CD4-positive, alpha-beta T cell (primary cell): ENCODE measurements around the gene POP4. TPM values are rescaled to one million over a fixed set of nuclear protein-coding genes. Genes with fewer than 3 reads are reported as not detected.

Source experiments
- ATAC-seq: fragments of 200-7000 bp; cut with Tn5 transposase; one replicate; pipeline ENCODE4 v1.10.0; 2022; ENCODE audit warnings: mild to moderate bottlenecking; ENCODE audit not compliant: poor library complexity
- CTCF ChIA-PET: fragments of 350-600 bp; sonication (Branson Sonifier 250); formaldehyde crosslinking; loops from one replicate; lab custom pipeline; 2021; ENCODE audit warnings: antibody characterized with exemption, inconsistent platforms; lab: Charles Lee
- POLR2A ChIA-PET: fragments of 350-600 bp; sonication (Branson Sonifier 250); formaldehyde crosslinking; loops from one replicate; lab custom pipeline; 2021; ENCODE audit warnings: antibody characterized with exemption, inconsistent platforms; lab: Charles Lee
- DNase-seq, 14 experiments: peaks; one replicate each; pipeline ENCODE4 v3.0.0-alpha.2; 2013 to 2020; ENCODE audit warnings: mixed read lengths in 2 of 14
- H3K27ac ChIP-seq, 2 donors: one replicate each; pipeline versions ENCODE4 v1.5.1 to v1.7.0; 2013; ENCODE audit warnings: low read length in 2 of 2, low read depth in 1 of 2, mild to moderate bottlenecking in 1 of 2
- H3K27me3 ChIP-seq, 2 experiments: 1 replicate in 1 of 2; 2 replicates in 1 of 2; pipeline versions ENCODE4 v1.6.1 to v1.7.0; 2013; ENCODE audit warnings: low read length in 2 of 2, control low read depth in 1 of 2, mild to moderate bottlenecking in 1 of 2, moderate library complexity in 1 of 2; ENCODE audit not compliant: insufficient read depth in 2 of 2, control insufficient read depth in 1 of 2
- H3K36me3 ChIP-seq: one replicate; pipeline ENCODE4 v1.6.1; 2013; ENCODE audit warnings: low read length, control low read depth; ENCODE audit not compliant: insufficient read depth
- H3K4me1 ChIP-seq: one replicate; pipeline ENCODE4 v1.6.1; 2013; ENCODE audit warnings: low read length, control low read depth; ENCODE audit not compliant: insufficient read depth
- H3K4me3 ChIP-seq: one replicate; pipeline ENCODE4 v1.5.1; 2013; ENCODE audit warnings: mild to moderate bottlenecking, low read length, moderate library complexity
- H3K9me3 ChIP-seq, 2 experiments: 1 replicate in 1 of 2; 2 replicates in 1 of 2; pipeline versions ENCODE4 v1.6.1 to v1.7.0; 2013; ENCODE audit warnings: low read length in 2 of 2, mild to moderate bottlenecking in 2 of 2, control low read depth in 1 of 2, moderate library complexity in 1 of 2; ENCODE audit not compliant: control insufficient read depth in 1 of 2, insufficient read depth in 1 of 2
- H3K27ac Mint-ChIP-seq: one replicate; pipeline ENCODE4 v1.8.0; 2020; ENCODE audit warnings: mixed read lengths
- H3K27me3 Mint-ChIP-seq: one replicate; pipeline ENCODE4 v1.8.0; 2021; ENCODE audit warnings: mixed read lengths
- H3K36me3 Mint-ChIP-seq: one replicate; pipeline ENCODE4 v1.8.0; 2021; ENCODE audit warnings: low read depth, mixed read lengths
- H3K4me1 Mint-ChIP-seq: one replicate; pipeline ENCODE4 v1.8.0; 2021; ENCODE audit warnings: low read depth, mixed read lengths
- H3K4me3 Mint-ChIP-seq: one replicate; pipeline ENCODE4 v1.8.0; 2020; ENCODE audit warnings: mild to moderate bottlenecking, mixed read lengths
- H3K9me3 Mint-ChIP-seq: one replicate; pipeline ENCODE4 v1.8.0; 2020; ENCODE audit warnings: mixed read lengths
- CTCF ChIP-seq: fragments of 200-600 bp; IDR thresholded peaks from one replicate; pipeline ENCODE4 v1.8.0; 2022; ENCODE audit warnings: antibody characterized with exemption, mild to moderate bottlenecking
- intact Hi-C, 2 experiments: fragments of 100-400 bp; cut with DNase I in 1 of 2; cut with micrococcal nuclease in 1 of 2; formaldehyde crosslinking; loops; one replicate each; pipeline versions ENCODE4 v1.15.1 to v1.9.0; 2023 to 2025; cut with DNase I, micrococcal nuclease
- total RNA-seq, 174 experiments: library from RNA in 2 of 174; stranded (reverse) in 2 of 174; gene quantifications; one replicate each; pipeline ENCODE4 v1.2.3 and lab custom pipeline; 2021 to 2026

POP4 gene
- total RNA-seq, 2 experiments from 2014 or later = 40.5 to 42.0 TPM

GRCh38 chr19:29609636-29610035 is 3.6 kb downstream of the POP4 start:
- H3K27me3 ChIP-seq = no peaks in the 10 kb centered on the region
- H3K4me1 ChIP-seq = peaks cover 37% of the 10 kb centered on the region
- peaks cover 57% of the 10 kb centered on the region for H3K36me3 ChIP-seq
- ChIA-PET POLR2A (interaction anchor here (0.8 to 8.4 kb wide), 5 partner anchors 57 to 332 kb away, joined by 3 to 276 read pairs (median 21); partner anchors contain the start of genes C19orf12, PLEKHF1 and URI1), CTCF (interaction anchor here (0.9 to 3.6 kb wide), 8 partner anchors 14 to 116 kb away, joined by 3 to 59 read pairs (median 9); partner anchors contain the start of genes C19orf12 and PLEKHF1)
- peaks cover 39% of the 10 kb centered on the region for H3K4me1 Mint-ChIP-seq
- H3K4me3 Mint-ChIP-seq = peak overlapping the region; percentile 25
- no peak for ATAC-seq
- DNase-seq = no peak
- H3K27ac ChIP-seq = no peak overlapping the region
- intact Hi-C loops = loop anchor here (1.0 to 10.0 kb wide), 6 partner anchors 82 to 397 kb away; partner anchors contain the start of gene UQCRFS1 (in 1 of the 2)
- peaks cover 73% of the 10 kb centered on the region for H3K36me3 Mint-ChIP-seq
- H3K4me3 ChIP-seq = no peak overlapping the region
- H3K9me3 ChIP-seq = no peaks in the 10 kb centered on the region
- H3K27ac Mint-ChIP-seq = peak overlapping the region; percentile 33
- no peaks in the 10 kb centered on the region for H3K9me3 Mint-ChIP-seq
- no peaks in the 10 kb centered on the region for H3K27me3 Mint-ChIP-seq
- no peak for TF ChIP-seq CTCF

GRCh38 chr19:29610213-29610573 is 4.1 kb downstream of the POP4 start:
- ATAC-seq (no peak), DNase-seq (peak in 1 of 14 experiments; percentile 30)
- H3K9me3 Mint-ChIP-seq = no peaks in the 10 kb centered on the region
- H3K4me1 Mint-ChIP-seq = peaks cover 34% of the 10 kb centered on the region
- no peak for TF ChIP-seq CTCF
- H3K36me3 Mint-ChIP-seq = peaks cover 79% of the 10 kb centered on the region
- Histone ChIP-seq H3K4me1 (peaks cover 34% of the 10 kb centered on the region), H3K9me3 (no peaks in the 10 kb centered on the region), H3K4me3 (no peak overlapping the region), H3K36me3 (peaks cover 63% of the 10 kb centered on the region), H3K27ac (no peak overlapping the region), H3K27me3 (no peaks in the 10 kb centered on the region)
- no peaks in the 10 kb centered on the region for H3K27me3 Mint-ChIP-seq
- intact Hi-C loops = loop anchor here (1.0 to 10.0 kb wide), 3 partner anchors 81 to 265 kb away; no protein-coding TSS in a partner anchor
- peak overlapping the region; percentile 38 for H3K27ac Mint-ChIP-seq
- POLR2A ChIA-PET = interaction anchor here (1.0 to 8.4 kb wide), 8 partner anchors 11 to 332 kb away, joined by 3 to 276 read pairs (median 16); partner anchors contain the start of genes C19orf12, PLEKHF1 and URI1
- CTCF ChIA-PET = interaction anchor here (0.7 to 3.6 kb wide), 21 partner anchors 10 to 204 kb away, joined by 3 to 59 read pairs (median 6); partner anchors contain the start of genes C19orf12 and PLEKHF1
- H3K4me3 Mint-ChIP-seq = no peak overlapping the region

- no peaks in the 10 kb centered on the region for H3K9me3 ChIP-seq
- H3K4me3 ChIP-seq = no peak overlapping the region
- Mint-ChIP-seq H3K4me1 (peaks cover 29% of the 10 kb centered on the region), H3K4me3 (peak overlapping the region; percentile 52), H3K9me3 (no peaks in the 10 kb centered on the region), H3K36me3 (peaks cover 82% of the 10 kb centered on the region), H3K27me3 (no peaks in the 10 kb centered on the region), H3K27ac (peak overlapping the region; percentile 38)
- CTCF ChIA-PET = interaction anchor here (0.7 to 3.6 kb wide), 21 partner anchors 10 to 203 kb away, joined by 3 to 59 read pairs (median 6); partner anchors contain the start of genes C19orf12 and PLEKHF1
- ATAC-seq (peak; percentile 53), DNase-seq (peak; percentile 77 to 92 (median 81))
- no peaks in the 10 kb centered on the region for H3K27me3 ChIP-seq
- peaks cover 68% of the 10 kb centered on the region for H3K36me3 ChIP-seq
- intact Hi-C loops = loop anchor here (1.0 to 10.0 kb wide), 3 partner anchors 81 to 264 kb away; no protein-coding TSS in a partner anchor
- POLR2A ChIA-PET = interaction anchor here (1.0 to 8.4 kb wide), 10 partner anchors 11 to 331 kb away, joined by 3 to 276 read pairs (median 8); partner anchors contain the start of genes C19orf12, PLEKHF1 and URI1
- peaks cover 29% of the 10 kb centered on the region for H3K4me1 ChIP-seq
- TF ChIP-seq CTCF = peak; percentile 79
- no peak overlapping the region for H3K27ac ChIP-seq
These were observed 4.6 kb downstream of the POP4 start for GRCh38 chr19:29610574-29611271.
